Non-pigmented ciliary epithelial cell (primary cell): Measurements from ENCODE around the gene TMEM139.
A peak's percentile ranks its signal among the peaks of the same experiment; 100 is the strongest.
"Not testable (repeated sequence)": the region's sequence is repeated elsewhere in the genome, so short reads cannot be mapped to it uniquely, and the experiment has no call there.

Source experiments
- DNase-seq: peaks from one replicate; pipeline ENCODE4 v3.0.0-alpha.2; 2010; ENCODE audit warnings: low read depth

The TMEM139 gene

DNA sequence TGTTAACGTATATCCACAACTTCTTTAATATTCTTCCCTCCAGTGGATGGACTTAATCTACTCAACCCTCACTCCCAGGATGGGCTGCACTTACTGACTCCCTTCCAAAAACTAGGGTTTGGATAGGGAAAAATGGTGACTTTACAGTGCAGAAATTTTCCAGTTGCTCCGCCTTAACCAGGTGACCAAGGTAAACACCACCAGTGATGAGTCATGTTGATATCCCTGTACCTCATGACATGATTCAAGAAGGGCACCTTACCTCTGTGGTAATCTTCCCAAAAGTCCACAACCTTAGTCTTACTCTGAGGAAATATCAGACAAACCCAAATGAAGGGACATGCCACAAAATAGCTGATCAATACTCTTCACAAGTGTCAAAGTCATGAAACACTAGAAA lies 25.0 kb upstream of the TMEM139 start:
- no peak for DNase-seq

DNA sequence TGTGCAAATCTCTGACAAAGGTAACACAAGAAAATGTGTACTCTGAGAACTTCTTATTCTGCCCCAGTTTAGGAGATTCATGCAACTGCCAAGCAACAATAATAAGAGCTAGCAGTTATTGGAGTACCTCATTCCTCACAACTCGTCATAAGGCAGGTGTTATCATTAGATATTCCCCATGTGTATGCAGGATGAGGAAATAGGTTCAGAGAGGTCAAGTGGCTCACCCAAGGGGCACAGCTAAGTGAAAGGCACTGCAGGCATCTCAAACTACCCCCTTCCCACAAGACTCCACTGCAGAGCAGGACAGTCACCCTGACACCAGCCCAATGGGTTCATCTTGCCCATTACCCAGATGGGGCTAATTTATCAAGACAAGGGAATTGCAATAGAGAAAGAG lies 22.9 kb upstream of the TMEM139 start:
- no peak for DNase-seq

DNA sequence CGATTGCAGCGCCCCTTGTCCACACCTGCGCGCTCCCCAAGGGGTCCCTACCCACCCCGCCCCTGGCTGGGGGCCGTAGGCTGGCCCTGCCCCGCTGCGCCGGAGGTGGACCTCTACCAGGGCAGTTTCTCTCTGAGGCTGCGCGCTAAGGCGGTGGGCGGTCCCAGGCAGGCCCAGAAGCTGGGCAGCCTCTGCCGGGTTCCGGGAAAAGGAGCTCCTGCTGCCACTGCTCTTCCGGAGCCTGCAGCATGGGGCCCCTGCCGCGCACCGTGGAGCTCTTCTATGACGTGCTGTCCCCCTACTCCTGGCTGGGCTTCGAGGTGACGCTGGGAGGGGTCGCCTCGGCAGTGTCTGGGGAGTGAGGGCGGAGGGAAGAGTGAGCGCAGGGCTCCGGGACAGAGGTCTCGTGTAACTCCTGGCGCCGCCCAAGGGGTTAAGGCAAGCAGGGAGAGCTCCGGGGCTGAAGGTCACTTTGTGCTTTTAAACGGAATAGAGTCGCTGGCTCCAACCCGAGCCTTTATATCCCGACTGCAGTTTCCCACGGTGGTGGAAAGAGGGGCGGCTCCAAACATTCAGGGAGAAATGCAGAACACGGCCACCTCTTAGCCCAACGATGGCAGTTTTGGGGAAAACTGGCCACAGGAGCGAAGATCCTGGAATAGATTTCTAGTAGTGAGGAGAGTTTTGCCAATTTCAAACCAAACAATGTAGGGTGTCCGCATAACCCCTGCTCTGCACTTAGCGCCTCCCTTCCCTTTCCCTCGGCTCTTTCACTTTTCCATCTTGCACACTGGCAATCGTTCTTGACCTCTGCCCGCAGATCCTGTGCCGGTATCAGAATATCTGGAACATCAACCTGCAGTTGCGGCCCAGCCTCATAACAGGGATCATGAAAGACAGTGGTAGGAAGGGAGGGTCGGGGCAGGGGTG lies 21.2 kb upstream of the TMEM139 start, which contains the start of gene GSTK1:
Gene GSTK1, plus strand, starts transcription at position 176 of the 930 bp plus-strand sequence. Its CDS starts 73 bp downstream, at position 249.
- DNase-seq = no peak

DNA sequence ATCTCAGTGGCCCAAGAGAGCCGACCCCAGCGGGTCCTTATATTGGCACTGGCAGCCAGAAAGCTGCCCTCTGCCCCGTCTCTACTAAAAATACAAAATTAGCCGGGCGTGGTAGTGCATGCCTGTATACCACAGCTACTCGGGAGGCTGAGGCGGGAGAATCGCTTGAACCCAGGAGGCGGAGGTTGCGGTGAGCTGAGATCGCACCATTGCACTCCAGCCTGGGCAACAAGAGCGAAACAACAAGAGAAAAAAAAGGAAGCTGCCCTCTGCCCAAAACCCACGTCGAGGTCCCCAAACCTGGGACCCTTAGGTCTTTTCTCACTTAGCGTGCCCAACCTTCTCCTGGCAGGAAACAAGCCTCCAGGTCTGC lies 20.6 kb upstream of the TMEM139 start:
- not testable (repeated sequence) for DNase-seq

DNA sequence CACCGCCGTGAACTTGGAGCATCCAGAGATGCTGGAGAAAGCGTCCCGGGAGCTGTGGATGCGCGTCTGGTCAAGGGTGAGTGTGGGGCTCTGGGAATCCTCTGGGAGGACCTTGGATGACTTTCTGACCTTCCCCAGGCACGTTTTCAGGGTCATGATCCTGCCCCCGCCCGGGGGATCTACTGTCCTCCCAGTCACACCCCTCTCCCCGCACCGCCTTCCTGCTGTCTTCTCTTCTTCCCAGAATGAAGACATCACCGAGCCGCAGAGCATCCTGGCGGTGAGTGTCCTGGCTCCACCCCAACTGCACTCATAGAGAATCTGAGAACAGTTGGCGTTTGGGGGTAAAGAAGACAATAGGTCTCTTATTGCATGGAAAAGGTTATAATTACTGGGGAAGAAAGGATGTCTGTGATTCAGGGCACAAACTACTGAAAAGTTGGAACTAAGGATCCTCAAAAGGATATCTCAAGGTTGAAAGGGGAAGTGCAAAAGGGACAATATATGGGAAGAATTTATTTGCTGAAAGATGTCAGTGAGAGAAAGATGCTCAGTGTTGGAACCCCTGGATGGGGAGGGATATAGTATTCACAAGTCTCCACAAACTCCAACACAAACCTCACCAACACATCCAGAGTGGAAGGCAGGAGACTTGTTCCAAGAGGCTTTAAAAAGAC lies 19.6 kb upstream of the TMEM139 start:
- DNase-seq = no peak

DNA sequence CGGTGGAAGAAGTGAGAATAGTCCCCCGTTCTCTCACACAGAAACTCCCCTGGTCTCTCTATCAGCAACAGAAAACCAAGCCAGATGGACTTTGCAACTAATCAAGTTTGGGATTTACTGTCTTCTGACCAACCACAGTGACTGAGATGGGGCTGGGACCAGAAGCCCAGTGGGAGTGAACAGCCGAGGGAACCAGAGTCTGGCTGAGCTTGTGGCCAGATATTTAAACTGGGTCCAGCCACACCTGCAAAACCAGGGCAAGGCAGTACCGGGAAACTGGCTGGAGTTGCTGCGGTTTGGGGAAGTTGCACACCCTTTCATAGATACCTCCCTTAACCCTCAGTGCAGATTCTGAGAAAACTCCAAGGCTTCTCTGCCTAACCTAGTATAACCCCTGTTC lies 15.5 kb upstream of the TMEM139 start:
- no peak for DNase-seq

DNA sequence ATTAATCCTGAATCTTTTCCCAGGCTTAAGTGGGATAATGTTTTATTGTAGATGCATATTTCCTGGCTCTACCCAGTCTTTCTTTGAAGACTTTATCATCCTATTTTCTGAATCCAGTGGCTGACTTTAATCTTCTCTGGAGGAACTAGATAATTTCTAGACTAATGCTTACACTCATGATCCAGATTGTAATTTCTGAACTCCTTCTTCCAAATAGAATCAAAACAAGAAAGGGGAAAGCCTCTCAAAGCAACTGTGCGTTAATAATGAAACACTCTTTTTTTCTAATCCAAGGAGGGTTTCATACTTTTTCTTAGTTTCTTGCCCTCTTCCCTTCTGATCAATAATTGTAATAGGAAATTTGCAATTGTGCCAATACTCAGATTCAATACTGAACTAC lies 13.5 kb upstream of the TMEM139 start:
- no peak for DNase-seq

DNA sequence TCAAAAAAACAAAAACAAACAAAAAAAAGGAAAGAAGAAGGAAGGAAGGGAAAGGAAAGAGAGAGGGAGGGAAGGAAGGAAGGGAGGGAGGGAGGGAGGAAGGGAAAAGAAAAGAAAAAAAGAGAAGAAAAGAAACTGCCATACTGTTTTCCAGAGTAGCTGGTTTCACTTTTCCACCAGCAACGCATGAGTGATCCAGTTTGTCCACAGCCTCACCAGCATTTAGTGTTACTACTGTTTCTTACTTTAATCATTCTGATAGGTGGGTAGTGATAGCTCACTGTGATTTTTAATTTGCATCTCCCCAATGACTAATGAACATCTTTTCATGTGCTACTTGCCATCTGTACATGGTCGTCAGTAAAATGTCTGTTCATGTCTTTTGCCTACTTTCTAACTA lies 11.9 kb upstream of the TMEM139 start:
- no peak for DNase-seq

DNA sequence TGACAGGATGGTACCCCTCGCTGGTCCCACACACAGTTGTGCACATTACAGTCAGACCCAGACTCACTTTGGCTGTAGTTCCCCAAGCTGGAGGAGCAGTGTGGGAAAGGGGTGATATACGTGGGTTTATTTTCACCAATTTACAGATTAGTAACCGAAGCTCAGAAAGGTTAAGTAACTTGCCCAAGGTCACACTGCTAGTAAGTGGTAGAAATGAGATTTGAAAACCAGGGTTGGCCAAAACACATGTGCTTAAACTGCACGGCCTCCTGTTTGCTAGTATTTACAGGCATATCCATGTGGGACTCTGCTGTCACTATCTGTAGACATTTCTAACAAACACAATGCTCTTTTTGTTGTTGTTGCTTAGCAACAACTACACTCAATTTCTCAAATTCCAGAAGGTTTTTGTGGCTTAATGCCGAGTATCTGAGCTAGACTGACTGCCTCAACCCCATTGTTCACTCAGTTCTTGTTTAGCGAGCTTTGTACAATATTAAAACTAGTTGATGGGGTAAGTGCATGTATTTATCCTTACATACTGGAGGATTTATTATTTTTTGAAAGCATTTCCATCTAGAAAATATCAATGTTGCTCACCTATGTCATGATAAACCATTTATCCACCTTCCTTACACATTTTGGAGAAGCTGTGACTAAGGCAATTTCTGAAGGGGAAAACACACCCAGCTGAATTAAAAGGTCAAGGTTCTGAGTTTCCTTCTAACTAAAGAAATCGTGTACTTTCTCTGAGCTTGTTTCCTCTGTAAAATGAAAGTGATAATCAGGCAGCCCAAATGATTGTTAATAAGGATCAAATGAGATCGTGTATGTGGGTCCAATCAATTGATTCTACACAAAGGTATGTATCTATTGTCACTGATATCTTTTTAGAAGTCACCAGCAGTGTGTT lies 5.3 kb upstream of the TMEM139 start:
- no peak for DNase-seq

DNA sequence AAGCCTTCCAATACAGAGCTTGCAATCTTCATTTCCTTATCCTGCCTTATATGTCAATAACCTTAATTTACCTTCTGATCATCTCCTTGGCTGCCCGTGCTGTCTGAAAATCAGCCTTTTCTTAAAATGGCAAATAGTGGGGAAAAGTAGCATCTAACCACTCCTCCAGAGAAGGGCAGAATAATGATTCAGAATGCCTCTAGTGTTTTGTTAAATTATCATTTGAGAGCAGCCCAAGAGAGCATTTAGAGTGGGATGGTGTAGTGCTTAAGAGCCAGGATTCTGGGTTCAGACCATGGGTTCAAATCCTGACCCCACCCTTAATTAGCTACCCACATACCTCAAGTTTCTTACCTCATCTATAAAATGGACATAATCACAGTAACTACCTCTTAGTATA lies 4.6 kb upstream of the TMEM139 start:
- no peak for DNase-seq

DNA sequence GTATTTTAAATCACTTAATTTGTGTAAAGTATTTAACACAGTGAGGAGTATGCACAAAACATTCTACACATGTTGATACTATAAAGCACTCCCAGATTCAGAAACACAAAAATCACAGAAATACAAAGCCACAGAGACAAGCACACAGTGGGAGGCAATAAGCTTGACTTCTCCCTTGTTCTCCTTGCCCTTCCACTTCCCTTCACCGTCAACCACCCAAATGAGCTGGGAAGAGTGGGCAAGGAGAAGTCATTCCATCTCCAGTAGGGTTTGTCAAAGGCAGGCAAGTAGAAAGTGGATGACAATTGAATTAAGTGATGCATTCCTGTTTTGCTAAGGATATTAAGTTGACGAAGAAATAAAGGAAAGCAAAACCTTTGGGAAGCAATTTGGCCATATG lies 4.2 kb upstream of the TMEM139 start:
- no peak for DNase-seq

DNA sequence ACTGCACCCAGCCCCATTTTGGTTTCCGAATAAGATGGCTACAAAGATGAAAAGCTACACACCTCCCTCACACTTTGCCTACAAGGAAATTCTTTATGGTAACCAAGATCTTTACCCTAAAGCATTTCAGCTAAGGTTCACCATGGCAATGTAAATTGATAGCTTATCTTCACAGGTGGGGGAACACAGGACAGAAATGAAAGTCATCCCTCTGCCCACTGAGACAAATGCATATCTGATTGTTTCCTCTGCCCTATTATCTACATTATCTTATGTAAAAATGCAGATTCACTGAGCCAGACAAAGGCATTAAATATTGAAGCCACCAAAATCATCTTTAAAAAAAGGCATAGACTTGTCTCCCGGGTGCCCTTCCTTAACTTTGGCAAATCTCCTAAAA lies 3.2 kb upstream of the TMEM139 start:
- no peak for DNase-seq

DNA sequence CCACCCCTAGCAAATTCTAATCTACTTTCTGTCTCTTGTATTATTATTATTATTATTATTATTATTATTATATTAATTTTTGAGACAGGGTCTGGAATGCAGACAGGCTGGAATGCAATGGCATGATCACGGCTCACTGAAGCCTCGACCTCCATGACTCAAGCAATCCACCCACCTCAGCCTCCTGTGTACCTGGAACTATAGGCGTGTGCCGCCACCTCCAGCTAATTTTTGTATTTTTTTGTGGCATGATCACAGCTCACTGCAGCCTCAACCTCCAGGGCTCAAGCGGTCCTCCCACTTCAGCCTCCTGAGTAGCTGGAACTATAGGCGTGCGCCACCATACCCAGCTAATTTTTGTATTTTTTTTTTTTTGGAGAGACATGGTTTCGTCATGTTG lies 2.6 kb upstream of the TMEM139 start:
- no peak for DNase-seq

DNA sequence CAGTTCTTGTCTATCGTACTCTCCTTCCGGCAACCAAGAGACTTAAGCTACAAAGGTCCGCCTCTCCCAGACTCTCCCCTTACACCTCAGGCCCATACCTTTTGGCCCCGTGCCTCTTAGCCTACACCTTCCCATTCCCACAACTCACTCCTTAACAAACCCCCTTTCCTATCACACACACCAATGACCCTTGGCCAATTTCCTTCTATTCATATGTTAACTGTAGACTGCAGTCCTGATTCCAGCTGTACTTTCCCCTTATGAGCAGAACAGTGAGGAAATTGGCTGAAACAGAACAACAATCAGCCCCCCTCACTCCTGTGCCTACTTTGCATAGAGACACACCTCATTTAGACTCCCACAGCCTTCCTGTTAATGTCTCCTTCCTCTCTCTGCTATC lies 1.4 kb upstream of the TMEM139 start:
- DNase-seq = no peak

DNA sequence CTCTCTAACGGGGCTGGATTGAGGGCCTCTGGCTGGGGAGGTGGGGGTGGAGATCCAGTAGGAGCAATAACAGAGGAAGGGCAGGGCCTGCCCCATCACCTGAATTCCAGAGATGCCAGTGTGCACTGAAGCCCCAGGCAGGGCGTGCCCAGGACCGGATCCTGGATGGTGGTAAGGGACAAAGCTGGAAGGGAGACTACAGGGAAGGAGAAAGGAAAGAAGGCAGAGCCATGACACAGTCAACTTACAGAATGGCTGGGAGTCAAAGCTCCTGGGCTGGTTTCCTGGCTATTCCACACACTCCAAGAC lies 666 bp downstream of the TMEM139 start:
- DNase-seq = no peak

DNA sequence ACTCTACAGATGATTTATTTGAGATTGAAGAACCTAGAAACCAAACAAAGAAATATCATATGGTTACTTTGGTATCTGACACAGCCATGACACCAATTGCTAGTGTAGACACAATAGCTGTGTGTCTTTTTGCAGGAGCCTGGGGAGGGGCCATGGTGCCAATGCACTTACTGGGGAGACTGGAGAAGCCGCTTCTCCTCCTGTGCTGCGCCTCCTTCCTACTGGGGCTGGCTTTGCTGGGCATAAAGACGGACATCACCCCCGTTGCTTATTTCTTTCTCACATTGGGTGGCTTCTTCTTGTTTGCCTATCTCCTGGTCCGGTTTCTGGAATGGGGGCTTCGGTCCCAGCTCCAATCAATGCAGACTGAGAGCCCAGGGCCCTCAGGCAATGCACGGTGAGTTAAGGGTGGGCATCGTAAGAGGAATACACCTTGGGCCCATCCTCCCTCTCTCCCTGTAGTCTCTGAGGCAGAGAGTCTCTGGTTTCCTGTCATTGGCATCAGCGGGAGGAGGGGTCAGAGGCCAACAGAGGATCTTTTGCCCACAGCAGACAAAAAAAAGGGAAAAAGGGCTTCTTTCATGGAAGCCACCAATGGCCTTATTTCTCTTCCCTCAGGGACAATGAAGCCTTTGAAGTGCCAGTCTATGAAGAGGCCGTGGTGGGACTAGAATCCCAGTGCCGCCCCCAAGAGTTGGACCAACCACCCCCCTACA lies 1.2 kb downstream of the TMEM139 start:
- no peak for DNase-seq

DNA sequence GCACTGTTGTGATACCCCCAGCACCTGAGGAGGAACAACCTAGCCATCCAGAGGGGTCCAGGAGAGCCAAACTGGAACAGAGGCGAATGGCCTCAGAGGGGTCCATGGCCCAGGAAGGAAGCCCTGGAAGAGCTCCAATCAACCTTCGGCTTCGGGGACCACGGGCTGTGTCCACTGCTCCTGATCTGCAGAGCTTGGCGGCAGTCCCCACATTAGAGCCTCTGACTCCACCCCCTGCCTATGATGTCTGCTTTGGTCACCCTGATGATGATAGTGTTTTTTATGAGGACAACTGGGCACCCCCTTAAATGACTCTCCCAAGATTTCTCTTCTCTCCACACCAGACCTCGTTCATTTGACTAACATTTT lies 1.7 kb downstream of the TMEM139 start:
- no peak for DNase-seq

DNA sequence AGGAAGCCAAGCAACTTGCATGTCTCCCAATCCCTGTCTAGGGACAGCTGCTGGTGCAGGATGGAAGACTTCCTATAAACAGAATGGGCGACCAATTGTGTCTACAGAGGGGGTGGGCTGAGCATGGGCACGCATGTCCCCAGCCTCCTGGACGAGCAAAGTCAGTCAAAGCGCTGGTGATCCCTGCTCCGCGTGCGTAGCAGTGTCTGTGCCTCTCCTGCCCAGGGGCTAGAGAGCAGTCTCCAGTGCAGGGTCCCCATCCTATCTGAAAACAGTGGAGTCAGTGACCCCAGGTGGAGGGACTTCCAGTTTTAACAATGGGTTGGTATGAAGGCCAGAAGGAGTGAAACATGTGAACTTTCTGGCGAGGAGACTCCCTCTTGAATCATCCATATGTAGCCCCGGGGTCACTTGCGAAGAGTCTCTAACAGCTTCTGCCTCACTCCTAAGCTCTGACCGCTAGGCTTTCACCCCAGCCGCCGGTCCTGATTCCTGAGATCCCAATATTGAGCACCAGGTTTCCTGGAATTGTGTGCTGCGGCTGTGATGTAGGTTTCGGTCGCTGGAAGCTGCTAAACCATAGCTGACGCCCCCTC lies 2.7 kb downstream of the TMEM139 start:
- DNase-seq = no peak

DNA sequence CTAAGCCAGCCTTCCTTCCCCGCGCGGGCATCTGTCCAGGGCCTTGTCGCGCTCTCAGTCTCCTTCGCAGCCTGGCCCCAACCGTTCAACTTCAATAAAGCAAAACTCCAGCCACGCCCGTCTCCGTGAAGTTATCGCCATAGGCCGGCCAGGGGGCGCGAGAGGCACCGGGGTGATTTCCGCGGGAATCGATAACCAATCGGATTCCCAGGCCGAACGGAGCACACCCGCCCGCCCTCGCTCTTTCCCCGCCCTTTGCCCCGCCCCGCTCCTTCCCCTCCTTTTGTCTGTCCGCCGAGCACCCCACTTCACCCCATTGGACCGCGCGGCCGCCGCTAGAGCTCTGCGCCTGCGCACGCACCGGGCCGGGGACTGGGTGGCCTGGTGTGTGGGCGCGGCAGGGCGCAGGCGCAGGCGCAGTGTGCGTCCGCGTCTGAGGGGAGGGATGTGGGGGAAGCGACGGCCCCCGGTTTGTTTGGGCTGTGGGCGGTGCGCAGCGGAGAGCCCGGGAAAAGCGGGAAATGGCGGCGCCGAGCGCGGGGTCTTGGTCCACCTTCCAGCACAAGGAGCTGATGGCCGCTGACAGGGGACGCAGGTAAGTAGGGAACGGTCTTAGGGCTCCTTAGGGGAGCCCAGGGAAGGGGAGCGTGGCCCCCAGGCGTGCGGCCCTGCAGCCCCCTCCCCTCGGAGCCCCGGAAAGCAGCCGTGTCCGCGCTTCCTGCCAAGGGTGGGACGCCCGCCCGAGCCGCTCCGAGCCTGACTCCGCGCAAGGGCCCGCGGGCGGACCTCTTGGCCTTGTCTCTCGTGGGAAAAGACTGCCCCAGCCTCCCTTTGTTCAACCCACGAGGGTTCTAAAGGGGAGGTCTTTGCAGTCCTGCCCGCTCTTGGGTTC lies 3.4 kb downstream of the TMEM139 start, which contains the start of gene CASP2:
Gene CASP2, plus strand, starts transcription at position 417 of the 892 bp plus-strand sequence. Its CDS starts 105 bp downstream, at position 522.
- peak; percentile 78 for DNase-seq

DNA sequence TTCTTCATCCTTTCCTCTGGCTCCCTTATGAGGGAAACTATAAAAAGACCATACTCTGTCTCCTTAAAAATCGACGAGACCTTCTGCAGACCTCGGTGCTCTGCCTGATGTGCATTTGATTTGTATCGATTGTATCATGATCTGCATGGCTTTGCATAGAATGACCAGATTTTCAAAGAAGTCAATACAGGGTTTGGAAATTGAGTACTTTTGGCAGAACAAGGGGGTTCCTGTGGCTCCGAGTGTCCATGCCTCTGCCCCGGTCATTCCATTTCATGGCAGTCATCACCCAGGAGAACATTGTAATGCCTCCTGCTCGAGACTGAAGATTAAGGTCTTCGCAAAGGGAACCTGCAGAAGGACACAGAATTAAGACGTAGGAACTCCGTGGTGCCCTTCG lies 4.1 kb downstream of the TMEM139 start:
- no peak for DNase-seq
